NCI-H2196 treated with DMSO at 0.1 percent for 48 hours (cell line): ENCODE results near the gene FOXC2.

Experiments used
- DNase-seq: peaks from one replicate; lab custom pipeline; 2025; ENCODE audit not compliant: unreplicated experiment; lab: John Stamatoyannopoulos, UW

FOXC2 gene

GRCh38 chr16:86609115-86609514 is 42.5 kb downstream of the FOXC2 start:
- DNase-seq, result no peak

GRCh38 chr16:86609661-86610060 is 43.0 kb downstream of the FOXC2 start:
- DNase-seq, result no peak

GRCh38 chr16:86610779-86611524 is 44.3 kb downstream of the FOXC2 start:
- no peak for DNase-seq

GRCh38 chr16:86611525-86611855 is 44.9 kb downstream of the FOXC2 start:
- no peak for DNase-seq

- no peak for DNase-seq
Observed at GRCh38 chr16:86611941-86612340, 45.3 kb downstream of the FOXC2 start.

GRCh38 chr16:86614699-86615098 is 48.1 kb downstream of the FOXC2 start:
- DNase-seq, result no peak

GRCh38 chr16:86616906-86617305 is 50.3 kb downstream of the FOXC2 start:
- no peak for DNase-seq

- no peak for DNase-seq
Observed at GRCh38 chr16:86618431-86619238, 52.0 kb downstream of the FOXC2 start.
